GM06990 (cell line): ENCODE data around the gene ZNF708.
"Not testable (repeated sequence)": the region's sequence is repeated elsewhere in the genome, so short reads cannot be mapped to it uniquely, and the experiment has no call there.

Experiments used
- DNase-seq: peaks from one replicate; pipeline ENCODE4 v3.0.0-alpha.2; 2011; ENCODE audit not compliant: insufficient read length; ENCODE audit errors: extremely low read depth
- H3K27me3 ChIP-seq: replicated peaks from 2 replicates; pipeline ENCODE4 v1.6.0; 2011; ENCODE audit warnings: low read length; ENCODE audit not compliant: control insufficient read depth, insufficient read depth
- H3K36me3 ChIP-seq: 2 replicates; pipeline ENCODE4 v1.5.1; 2011; ENCODE audit warnings: low read length; ENCODE audit not compliant: control insufficient read depth, insufficient read depth
- H3K4me3 ChIP-seq: replicated peaks from 2 replicates; pipeline ENCODE4 v1.5.1; 2011; ENCODE audit warnings: low read depth, mild to moderate bottlenecking, control low read depth, low read length
- CTCF ChIP-seq: IDR thresholded peaks from 2 replicates; pipeline ENCODE4 v1.5.1; 2011; ENCODE audit warnings: low read length, control low read depth, mild to moderate bottlenecking, inconsistent platforms; ENCODE audit not compliant: insufficient read depth, poor library complexity, severe bottlenecking

ZNF708 gene

DNA sequence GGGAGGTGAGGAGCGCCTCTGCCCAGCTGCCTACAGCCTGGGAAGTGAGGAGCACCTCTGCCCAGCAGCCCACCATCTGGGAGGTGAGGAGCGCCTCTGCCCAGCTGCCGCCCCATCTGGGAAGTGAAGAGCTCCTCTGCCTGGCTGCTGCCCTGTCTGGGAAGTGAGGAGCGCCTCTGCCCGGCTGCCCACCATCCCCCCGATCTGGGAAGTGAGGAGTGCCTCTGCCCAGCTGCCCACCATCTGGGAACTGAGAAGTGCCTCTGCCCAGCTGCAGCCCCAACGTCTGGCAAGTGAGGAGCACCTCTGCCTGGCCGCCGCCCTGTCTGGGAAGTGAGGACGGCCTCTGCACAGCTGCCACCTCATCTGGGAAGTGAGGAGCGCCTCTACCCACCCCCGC is 64.3 kb downstream of the ZNF708 start:
- no peak for TF ChIP-seq CTCF
- Histone ChIP-seq H3K36me3 (no peaks in the 10 kb centered on the region), H3K27me3 (no peaks in the 10 kb centered on the region), H3K4me3 (no peak overlapping the region)
- DNase-seq, result no peak

GRCh38 chr19:21264416-21264815 is 64.8 kb downstream of the ZNF708 start:
- Histone ChIP-seq H3K27me3 (no peaks in the 10 kb centered on the region), H3K36me3 (no peaks in the 10 kb centered on the region), H3K4me3 (no peak overlapping the region)
- no peak for DNase-seq
- TF ChIP-seq CTCF, result no peak

DNA sequence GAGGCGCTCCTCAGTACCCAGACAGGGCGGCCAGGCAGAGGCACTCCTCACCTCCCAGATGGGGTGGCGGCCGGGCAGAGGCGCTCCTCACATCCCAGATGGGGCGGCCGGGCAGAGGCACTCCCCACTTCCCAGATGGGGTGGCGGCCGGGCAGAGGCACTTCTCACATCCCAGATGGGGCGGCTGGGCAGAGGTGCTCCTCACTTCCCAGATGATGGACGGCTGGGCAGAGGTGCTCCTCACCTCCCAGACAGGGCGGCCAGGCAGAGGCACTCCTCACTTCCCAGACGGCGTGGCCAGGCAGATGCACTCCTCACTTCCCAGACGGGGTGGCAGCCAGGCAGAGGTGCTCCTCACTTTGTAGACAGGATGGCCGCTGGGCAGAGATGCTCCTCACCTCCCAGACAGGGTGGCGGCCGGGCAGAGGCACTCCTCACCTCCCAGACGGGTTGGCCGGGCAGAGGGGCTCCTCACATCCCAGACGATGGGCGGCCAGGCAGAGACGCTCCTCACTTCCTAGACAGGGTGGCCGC is 68.3 kb downstream of the ZNF708 start:
- not testable (repeated sequence) for DNase-seq, H3K36me3 ChIP-seq, H3K27me3 ChIP-seq, H3K4me3 ChIP-seq

DNA sequence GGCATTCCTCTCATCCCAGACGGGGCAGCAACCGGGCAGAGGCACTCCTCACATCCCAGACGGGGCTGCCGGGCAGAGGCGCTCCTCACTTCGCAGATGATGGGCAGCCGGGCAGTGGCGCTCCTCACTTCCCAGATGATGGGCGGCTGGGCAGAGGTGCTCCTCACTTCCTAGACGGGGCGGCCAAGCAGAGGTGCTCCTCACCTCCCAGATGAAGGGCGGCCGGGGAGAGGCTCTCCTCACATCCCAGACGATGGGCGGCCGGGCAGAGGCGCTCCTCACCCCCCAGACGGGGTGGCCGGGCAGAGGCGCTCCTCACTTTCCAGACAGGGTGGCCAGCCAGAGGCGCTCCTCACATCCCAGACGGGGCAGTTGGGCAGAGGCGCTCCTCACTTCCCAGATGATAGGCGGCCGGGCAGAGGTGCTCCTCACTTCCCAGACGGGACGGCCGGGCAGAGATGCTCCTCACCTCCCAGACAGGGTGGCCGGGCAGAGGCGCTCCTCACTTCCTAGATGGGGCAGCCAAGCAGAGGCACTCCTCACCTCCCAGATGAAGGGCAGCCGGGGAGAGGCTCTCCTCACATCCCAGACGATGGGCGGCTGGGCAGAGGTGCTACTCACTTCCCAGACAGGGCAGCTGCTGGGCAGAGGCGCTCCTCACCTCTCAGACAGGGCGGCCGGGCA is 68.9 kb downstream of the ZNF708 start:
- H3K27me3 ChIP-seq, result no peaks in the 10 kb centered on the region
- H3K36me3 ChIP-seq, result no peaks in the 10 kb centered on the region
- DNase-seq, result no peak
- TF ChIP-seq CTCF, result no peak
- no peak overlapping the region for H3K4me3 ChIP-seq

DNA sequence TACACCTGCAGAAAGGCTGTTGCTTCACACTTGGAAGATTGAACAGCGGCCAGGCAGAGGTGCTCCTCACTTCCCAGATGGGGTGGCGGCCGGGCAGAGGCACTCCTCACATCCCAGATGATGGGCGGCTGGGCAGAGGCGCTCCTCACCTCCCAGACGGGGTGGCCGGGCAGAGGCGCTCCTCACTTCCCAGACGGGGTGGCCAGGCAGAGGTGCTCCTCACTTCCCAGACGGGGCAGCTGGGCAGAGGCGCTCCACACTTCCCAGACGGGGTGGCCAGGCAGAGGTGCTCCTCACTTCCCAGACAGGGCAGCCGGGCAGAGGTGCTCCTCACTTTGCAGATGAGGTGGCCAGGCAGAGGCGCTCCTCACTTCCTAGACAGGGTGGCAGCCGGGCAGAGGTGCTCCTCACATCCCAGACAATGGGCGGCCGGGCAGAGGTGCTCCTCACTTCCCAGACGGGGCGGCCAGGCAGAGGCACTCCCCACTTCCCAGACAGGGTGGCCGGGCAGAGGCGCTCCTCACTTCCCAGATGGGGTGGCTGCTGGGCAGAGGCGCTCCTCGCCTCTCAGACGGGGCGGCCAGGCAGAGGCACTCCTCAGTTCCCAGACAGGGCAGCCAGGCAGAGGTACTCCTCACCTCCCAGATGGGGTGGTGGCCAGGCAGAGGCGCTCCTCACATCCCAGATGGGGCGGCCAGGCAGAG is 69.6 kb downstream of the ZNF708 start:
- not testable (repeated sequence) for H3K4me3 ChIP-seq, DNase-seq, H3K36me3 ChIP-seq, H3K27me3 ChIP-seq

DNA sequence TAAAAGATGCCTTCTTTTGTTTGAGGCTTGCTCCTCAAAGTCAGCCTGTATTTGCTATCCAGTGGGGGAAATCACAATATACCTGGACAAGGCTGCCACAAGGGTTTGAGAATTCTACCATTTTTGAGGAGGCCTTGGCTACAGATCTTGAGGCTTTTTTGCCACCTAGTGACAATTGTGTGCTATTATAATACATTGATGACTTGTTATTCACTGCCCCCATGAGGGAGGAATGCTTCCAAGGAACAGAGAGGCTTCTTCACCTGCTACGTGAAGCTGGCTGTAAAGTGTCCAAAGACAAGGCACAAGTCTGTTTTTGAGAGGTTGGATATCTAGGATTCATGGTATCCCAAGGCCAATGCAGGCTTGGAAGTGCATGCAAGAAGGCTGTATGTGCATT is 72.5 kb downstream of the ZNF708 start:
- Histone ChIP-seq H3K36me3 (no peaks in the 10 kb centered on the region), H3K4me3 (no peak overlapping the region), H3K27me3 (no peaks in the 10 kb centered on the region)
- peak; percentile 8 for TF ChIP-seq CTCF
- no peak for DNase-seq
